PC-9 (cell line): ENCODE measurements around the gene CYS1. TPM values are rescaled to one million over a fixed set of nuclear protein-coding genes. Genes with fewer than 3 reads are reported as not detected.

ENCODE experiments used
- BruUV-seq: library from RNA; stranded (reverse); fragments of 400-500 nt; replicated peaks from 2 replicates; lab custom pipeline; 2021; lab: Mats Ljungman, UMichigan
- CTCF ChIA-PET: fragments of 300-600 bp; sonication (Branson Sonifier 250); formaldehyde crosslinking; loops from one replicate; lab custom pipeline; 2022; ENCODE audit warnings: antibody characterized with exemption; lab: Charles Lee
- POLR2A ChIA-PET: fragments of 300-600 bp; sonication (Branson Sonifier 250); formaldehyde crosslinking; loops from one replicate; lab custom pipeline; 2022; ENCODE audit warnings: antibody characterized with exemption; ENCODE audit not compliant: unreplicated experiment; lab: Charles Lee
- DNase-seq, 2 experiments: peaks; one replicate each; pipeline versions ENCODE4 v3.0.0 to v3.0.0-alpha.2; 2015 to 2022; ENCODE audit warnings: mixed read lengths in 1 of 2
- H2AFZ ChIP-seq: fragments of 200-600 bp; sonication (generic); 2 replicates; pipeline ENCODE4 v1.8.1; 2017; ENCODE audit warnings: antibody characterized with exemption
- H3F3A ChIP-seq: fragments of 200-600 bp; sonication (generic); 2 replicates; pipeline ENCODE4 v1.8.1; 2017; ENCODE audit warnings: antibody characterized with exemption, mild to moderate bottlenecking, low read depth; ENCODE audit not compliant: insufficient read depth
- H3K27ac ChIP-seq: fragments of 200-600 bp; sonication (generic); 2 replicates; pipeline ENCODE4 v1.6.1; 2016; ENCODE audit warnings: mixed run types
- H3K27me3 ChIP-seq: fragments of 200-600 bp; sonication (generic); 2 replicates; pipeline ENCODE4 v1.6.1; 2016; ENCODE audit warnings: low read depth, mixed run types; ENCODE audit not compliant: insufficient read depth
- H3K36me3 ChIP-seq: fragments of 200-600 bp; sonication (generic); 2 replicates; pipeline ENCODE4 v1.6.1; 2016; ENCODE audit warnings: low read depth, mixed run types
- H3K4me1 ChIP-seq: fragments of 200-600 bp; sonication (generic); replicated peaks from 2 replicates; pipeline ENCODE4 v1.6.1; 2016; ENCODE audit warnings: mixed run types; ENCODE audit not compliant: insufficient read depth
- H3K4me2 ChIP-seq: fragments of 200-600 bp; sonication (generic); 2 replicates; pipeline ENCODE4 v1.6.1; 2017; ENCODE audit warnings: mixed run types
- H3K4me3 ChIP-seq: fragments of 200-600 bp; sonication (generic); 2 replicates; pipeline ENCODE4 v1.6.1; 2016; ENCODE audit warnings: mixed run types
- H3K79me2 ChIP-seq: fragments of 200-600 bp; sonication (generic); 2 replicates; pipeline ENCODE4 v1.6.1; 2017; ENCODE audit warnings: low read depth, mixed run types
- H3K9me2 ChIP-seq: fragments of 200-600 bp; sonication (generic); 2 replicates; pipeline ENCODE4 v1.8.1; 2017; ENCODE audit warnings: mild to moderate bottlenecking; ENCODE audit not compliant: insufficient read depth
- H3K9me3 ChIP-seq: fragments of 200-600 bp; sonication (generic); 2 replicates; pipeline ENCODE4 v1.8.1; 2016; ENCODE audit warnings: low read depth; ENCODE audit not compliant: insufficient read depth
- H4K20me1 ChIP-seq: fragments of 200-600 bp; sonication (generic); 2 replicates; pipeline ENCODE4 v1.8.1; 2017; ENCODE audit not compliant: insufficient read depth
- CTCF ChIP-seq: fragments of 200-600 bp; sonication (generic); conservative IDR thresholded peaks from 2 replicates; pipeline ENCODE4 v1.6.1; 2017; ENCODE audit warnings: mixed run types, antibody characterized with exemption, mild to moderate bottlenecking, moderate library complexity
- EZH2 ChIP-seq: fragments of 200-600 bp; sonication (generic); IDR thresholded peaks from 2 replicates; pipeline ENCODE4 v1.8.0; 2017; ENCODE audit warnings: antibody characterized with exemption, low read depth
- intact Hi-C: fragments of 100-400 bp; cut with micrococcal nuclease; formaldehyde crosslinking; loops from one replicate; pipeline ENCODE4 v1.10.0; 2022; ENCODE audit not compliant: unreplicated experiment
- total RNA-seq: library from RNA; stranded (reverse); gene quantifications from 2 replicates; pipeline ENCODE4 v1.2.3, GENCODE V29; 2021

The CYS1 gene
- total RNA-seq, 1 experiment from 2014 or later = 0.61 TPM

- Histone ChIP-seq H3K27me3 (no peaks in the 10 kb centered on the region), H4K20me1 (peaks cover 24% of the 10 kb centered on the region), H3K4me1 (peaks cover 5% of the 10 kb centered on the region), H2AFZ (peak overlapping the region; percentile 73; the same call in 1 of the 2 replicates), H3K9me3 (no peaks in the 10 kb centered on the region), H3K79me2 (peaks cover 18% of the 10 kb centered on the region), H3K4me3 (peak overlapping the region; percentile 59; the same call in 1 of the 2 replicates), H3K36me3 (peaks cover 5% of the 10 kb centered on the region; the same call in 1 of the 2 replicates), H3K27ac (peak overlapping the region; percentile 70), H3F3A (peaks cover 39% of the 10 kb centered on the region; the same call in 1 of the 2 replicates), H3K4me2 (peak overlapping the region; percentile 76), H3K9me2 (no peaks in the 10 kb centered on the region)
- BruUV-seq = no TSS peak
- ChIA-PET CTCF (interaction anchor here (0.8 kb wide), 1 partner anchor 63 kb away, joined by 6 read pairs; no protein-coding TSS in a partner anchor), POLR2A (interaction anchor here (0.7 kb wide), 1 partner anchor 414 kb away, joined by 5 read pairs; no protein-coding TSS in a partner anchor)
- TF ChIP-seq CTCF (no peak), EZH2 (no peak)
- DNase-seq = peak; percentile 84 to 94
- intact Hi-C loops = loop anchor here (1.0 kb wide), 1 partner anchor 103 kb away; no protein-coding TSS in a partner anchor
Observed at GRCh38 chr2:10043906-10044601, 36.2 kb downstream of the CYS1 start.

- no TSS peak for BruUV-seq
- ChIA-PET POLR2A (interaction anchor here (0.7 kb wide), 1 partner anchor 413 kb away, joined by 5 read pairs; no protein-coding TSS in a partner anchor), CTCF (interaction anchor here (0.8 kb wide), 1 partner anchor 62 kb away, joined by 6 read pairs; no protein-coding TSS in a partner anchor)
- H4K20me1 ChIP-seq = peaks cover 22% of the 10 kb centered on the region
- TF ChIP-seq EZH2 = no peak
- no peak for TF ChIP-seq CTCF
- H3K9me3 ChIP-seq = no peaks in the 10 kb centered on the region
- H3K36me3 ChIP-seq = peaks cover 3% of the 10 kb centered on the region; the same call in 1 of the 2 replicates
- peaks cover 5% of the 10 kb centered on the region for H3K4me1 ChIP-seq
- H3K4me2 ChIP-seq = peak within 1 kb of the TSS; percentile 76
- DNase-seq = peak; percentile 72 to 84
- H3K79me2 ChIP-seq = peaks cover 16% of the 10 kb centered on the region
- peak within 1 kb of the TSS; percentile 59; the same call in 1 of the 2 replicates for H3K4me3 ChIP-seq
- no peaks in the 10 kb centered on the region for H3K27me3 ChIP-seq
- intact Hi-C loops = loop anchor here (1.0 kb wide), 1 partner anchor 102 kb away; no protein-coding TSS in a partner anchor
- peak within 1 kb of the TSS; percentile 70 for H3K27ac ChIP-seq
- peak within 1 kb of the TSS; percentile 73 for H2AFZ ChIP-seq
- peaks cover 36% of the 10 kb centered on the region; the same call in 1 of the 2 replicates for H3F3A ChIP-seq
- no peaks in the 10 kb centered on the region for H3K9me2 ChIP-seq
Observed at GRCh38 chr2:10043256-10043905, 36.8 kb downstream of the CYS1 start, which contains the start of gene KLF11. Gene KLF11, plus strand, starts transcription at chr2:10043550. Its CDS starts 167 bp downstream, at chr2:10043717.
